Activated naive CD8-positive, alpha-beta T cell treated with anti-CD3 and anti-CD28 coated beads for 36 hours (primary cell): ENCODE data around the gene MEGF11. TPM values are rescaled to one million over a fixed set of nuclear protein-coding genes. Genes with fewer than 3 reads are reported as not detected.

ENCODE experiments used
- DNase-seq: peaks from one replicate; pipeline ENCODE4 v3.0.0; 2021
- H3K27ac Mint-ChIP-seq: one replicate; pipeline ENCODE4 v1.8.0; 2022; ENCODE audit warnings: mild to moderate bottlenecking, moderate library complexity, mixed read lengths
- H3K27me3 Mint-ChIP-seq: one replicate; pipeline ENCODE4 v1.8.0; 2022; ENCODE audit warnings: mild to moderate bottlenecking, mixed read lengths
- H3K36me3 Mint-ChIP-seq: one replicate; pipeline ENCODE4 v1.8.0; 2021; ENCODE audit warnings: mild to moderate bottlenecking, mixed read lengths
- H3K4me1 Mint-ChIP-seq: one replicate; pipeline ENCODE4 v1.8.0; 2021; ENCODE audit warnings: mixed read lengths
- H3K4me3 Mint-ChIP-seq: one replicate; pipeline ENCODE4 v1.8.0; 2022; ENCODE audit warnings: mild to moderate bottlenecking, moderate library complexity, mixed read lengths
- H3K9me3 Mint-ChIP-seq: one replicate; pipeline ENCODE4 v1.8.0; 2022; ENCODE audit warnings: mixed read lengths
- total RNA-seq, 2 experiments: library from RNA; stranded (reverse); gene quantifications; one replicate each; pipeline ENCODE4 v1.2.3, GENCODE V29; 2021

The MEGF11 gene
- total RNA-seq, 2 experiments from 2014 or later, result not detected

DNA sequence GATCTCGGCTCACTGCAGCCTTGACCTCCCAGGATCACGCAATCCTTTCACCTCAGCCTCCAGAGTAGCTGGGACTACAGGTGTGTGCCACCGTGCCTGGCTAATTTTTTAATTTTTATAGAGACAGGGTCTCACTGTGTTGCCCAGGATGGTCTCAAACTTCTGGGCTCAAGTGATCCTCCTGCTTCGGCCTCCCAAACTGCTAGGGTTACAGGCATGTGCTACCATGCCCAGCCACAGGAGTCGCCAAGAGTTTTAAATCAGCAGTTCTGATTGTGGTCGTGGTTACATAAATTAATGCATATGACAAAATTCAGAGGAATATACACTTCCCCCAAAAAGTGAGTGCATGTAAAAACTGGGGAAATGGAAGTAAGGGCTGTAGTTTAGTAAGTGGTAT is 32.9 kb downstream of the MEGF11 start:
- DNase-seq, result no peak
- H3K9me3 Mint-ChIP-seq, result no peaks in the 10 kb centered on the region
- no peak overlapping the region for H3K4me3 Mint-ChIP-seq
- H3K36me3 Mint-ChIP-seq, result no peaks in the 10 kb centered on the region
- H3K27ac Mint-ChIP-seq, result no peak overlapping the region
- H3K4me1 Mint-ChIP-seq, result no peaks in the 10 kb centered on the region
- peaks cover 4% of the 10 kb centered on the region for H3K27me3 Mint-ChIP-seq

DNA sequence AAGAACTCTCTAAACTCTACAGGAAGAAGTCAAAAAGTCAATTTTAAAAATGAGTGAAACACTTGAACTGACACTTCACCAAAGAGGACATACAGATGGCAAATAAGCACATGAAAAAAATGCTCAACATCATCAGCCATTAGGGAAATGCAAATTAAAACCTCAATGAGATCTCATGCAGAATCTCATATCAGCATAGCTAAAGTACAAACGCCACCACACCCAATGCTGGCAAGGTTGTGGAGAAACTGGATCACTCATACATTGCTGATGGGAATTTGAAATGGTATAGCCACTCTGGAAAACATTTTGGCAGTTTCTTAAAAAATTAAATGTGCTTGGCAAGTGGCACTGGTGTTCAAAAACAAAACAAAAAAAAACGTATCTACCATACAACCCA is 34.2 kb downstream of the MEGF11 start:
- Mint-ChIP-seq H3K4me1 (no peaks in the 10 kb centered on the region), H3K27me3 (peaks cover 4% of the 10 kb centered on the region), H3K27ac (no peak overlapping the region), H3K4me3 (no peak overlapping the region), H3K9me3 (no peaks in the 10 kb centered on the region), H3K36me3 (no peaks in the 10 kb centered on the region)
- no peak for DNase-seq

DNA sequence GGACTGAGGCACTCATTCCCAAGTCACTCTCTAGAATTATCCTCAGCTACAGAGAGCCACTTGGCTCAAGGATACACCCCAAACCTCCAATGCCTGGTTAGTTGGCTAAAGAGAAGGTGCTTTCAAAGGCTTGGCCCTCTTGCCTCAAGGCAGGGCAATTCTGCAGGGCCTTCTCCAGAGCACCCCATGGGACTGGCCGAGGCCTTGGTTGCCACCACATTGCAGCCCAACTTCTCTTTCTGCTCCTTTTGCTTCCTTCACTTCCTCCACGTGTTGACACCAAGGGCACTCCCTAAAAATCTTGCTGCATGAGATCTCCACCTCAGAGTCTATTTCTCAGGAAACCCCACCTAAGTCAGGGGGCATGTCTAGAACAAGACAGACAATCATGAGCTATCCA is 36.7 kb downstream of the MEGF11 start:
- no peak for DNase-seq
- Mint-ChIP-seq H3K9me3 (no peaks in the 10 kb centered on the region), H3K36me3 (no peaks in the 10 kb centered on the region), H3K4me3 (no peak overlapping the region), H3K27ac (no peak overlapping the region), H3K27me3 (peaks cover 4% of the 10 kb centered on the region), H3K4me1 (no peaks in the 10 kb centered on the region)

DNA sequence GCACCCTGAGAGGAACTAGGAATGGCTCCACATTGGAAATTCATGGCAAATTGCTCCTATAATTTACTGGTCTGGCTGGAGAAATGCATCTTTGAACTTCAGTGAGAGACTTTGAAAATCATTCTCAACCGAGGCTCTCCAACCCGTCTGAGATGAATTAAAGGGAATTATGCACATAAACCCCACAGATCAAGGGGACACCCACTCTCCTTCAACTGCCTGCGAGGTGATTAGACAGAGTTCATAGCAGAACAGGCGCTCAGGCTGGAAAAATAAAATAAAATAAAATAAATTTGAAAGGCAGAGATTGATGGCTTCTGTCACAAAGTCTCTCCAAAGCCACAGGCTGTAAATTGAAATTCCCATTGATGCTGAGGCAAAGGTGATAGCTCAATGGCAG is 37.7 kb downstream of the MEGF11 start:
- no peaks in the 10 kb centered on the region for H3K4me1 Mint-ChIP-seq
- H3K27ac Mint-ChIP-seq, result no peak overlapping the region
- H3K9me3 Mint-ChIP-seq, result no peaks in the 10 kb centered on the region
- DNase-seq, result no peak
- no peaks in the 10 kb centered on the region for H3K36me3 Mint-ChIP-seq
- H3K27me3 Mint-ChIP-seq, result no peaks in the 10 kb centered on the region
- no peak overlapping the region for H3K4me3 Mint-ChIP-seq

DNA sequence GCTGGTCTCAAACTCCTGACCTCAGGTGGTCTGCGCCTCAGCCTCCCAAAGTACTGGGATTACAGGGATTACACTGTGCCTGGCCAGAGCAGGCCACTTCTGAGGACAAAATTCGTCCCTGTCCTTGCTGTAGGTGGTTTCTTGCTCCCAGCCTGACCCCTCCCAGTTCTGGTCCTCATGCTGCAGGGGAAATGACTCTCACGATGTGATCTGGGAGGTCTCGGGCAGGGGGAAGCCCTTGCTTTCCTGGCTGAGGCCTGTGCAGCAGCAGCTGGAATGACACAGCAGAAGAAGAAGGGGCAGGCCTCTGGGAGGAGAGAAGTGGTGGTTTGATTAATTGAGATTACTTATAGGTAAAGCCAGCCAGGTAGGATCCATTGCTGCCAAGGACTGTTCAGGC is 39.3 kb downstream of the MEGF11 start:
- Mint-ChIP-seq H3K27me3 (no peaks in the 10 kb centered on the region), H3K4me3 (no peak overlapping the region), H3K36me3 (no peaks in the 10 kb centered on the region), H3K9me3 (no peaks in the 10 kb centered on the region), H3K27ac (no peak overlapping the region), H3K4me1 (no peaks in the 10 kb centered on the region)
- no peak for DNase-seq

DNA sequence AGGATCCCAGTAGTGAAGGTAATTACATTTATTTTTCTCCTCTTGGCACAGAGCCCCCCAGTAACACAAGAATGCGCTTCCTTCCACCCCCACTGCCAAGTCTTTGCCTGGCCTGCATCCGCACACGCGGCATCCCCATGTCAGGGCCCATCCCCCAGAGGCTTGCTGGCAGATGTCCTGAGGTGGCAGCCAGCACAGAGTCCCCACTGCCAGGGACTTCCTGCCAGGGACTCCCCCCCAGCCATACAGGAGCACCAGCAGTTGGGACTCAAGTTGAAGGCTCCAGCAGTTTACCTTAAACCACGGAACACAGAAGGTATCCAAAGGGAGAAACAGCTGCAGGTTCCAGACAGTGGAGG is 41.0 kb downstream of the MEGF11 start:
- H3K4me1 Mint-ChIP-seq, result no peaks in the 10 kb centered on the region
- no peak for DNase-seq
- no peaks in the 10 kb centered on the region for H3K36me3 Mint-ChIP-seq
- no peaks in the 10 kb centered on the region for H3K27me3 Mint-ChIP-seq
- no peaks in the 10 kb centered on the region for H3K9me3 Mint-ChIP-seq
- H3K27ac Mint-ChIP-seq, result no peak overlapping the region
- no peak overlapping the region for H3K4me3 Mint-ChIP-seq

DNA sequence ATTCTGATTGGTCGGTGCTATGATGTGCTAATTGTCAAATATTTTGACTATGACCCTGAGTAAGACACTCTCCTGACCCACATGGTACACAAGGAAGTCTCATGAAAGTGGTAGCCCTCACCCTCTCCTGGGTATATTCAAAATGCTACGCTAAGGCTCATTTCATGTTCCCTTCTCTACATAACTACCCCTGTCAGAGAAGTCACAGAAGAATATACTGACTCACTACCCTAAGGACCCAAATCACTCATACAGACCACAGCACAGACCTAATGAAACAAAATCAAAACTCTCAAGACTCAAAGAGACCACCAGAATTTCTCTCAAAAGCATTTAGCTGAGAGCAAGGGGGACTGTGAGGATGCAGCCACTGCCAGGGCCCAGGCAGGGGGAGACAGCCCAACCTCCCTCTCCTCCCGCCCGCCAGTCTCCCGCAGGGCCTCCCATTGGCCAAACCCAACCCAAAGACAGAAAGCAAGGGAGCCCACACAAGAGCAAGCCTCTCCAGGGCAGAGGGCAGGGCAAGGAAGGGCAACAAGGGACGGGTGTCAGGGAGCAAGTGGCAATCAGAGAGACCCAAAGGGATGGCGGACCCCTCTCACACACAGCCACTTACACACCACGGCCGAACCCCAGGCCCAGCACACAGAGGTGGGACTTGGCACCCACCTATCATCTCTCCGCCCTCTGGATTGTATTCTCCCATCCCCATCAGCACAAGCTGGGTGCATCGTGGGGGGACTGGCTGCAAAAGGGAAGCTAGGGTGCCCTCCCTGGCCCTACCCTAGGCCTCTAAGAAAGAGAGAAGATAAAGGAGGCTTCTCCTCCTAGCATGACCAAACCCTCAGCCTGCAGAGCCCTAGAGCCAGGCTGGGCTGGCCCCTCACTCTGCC is 41.6 kb downstream of the MEGF11 start:
- H3K27me3 Mint-ChIP-seq, result no peaks in the 10 kb centered on the region
- no peak overlapping the region for H3K4me3 Mint-ChIP-seq
- H3K36me3 Mint-ChIP-seq, result no peaks in the 10 kb centered on the region
- no peaks in the 10 kb centered on the region for H3K4me1 Mint-ChIP-seq
- H3K9me3 Mint-ChIP-seq, result peaks cover 3% of the 10 kb centered on the region
- H3K27ac Mint-ChIP-seq, result no peak overlapping the region
- DNase-seq, result no peak

DNA sequence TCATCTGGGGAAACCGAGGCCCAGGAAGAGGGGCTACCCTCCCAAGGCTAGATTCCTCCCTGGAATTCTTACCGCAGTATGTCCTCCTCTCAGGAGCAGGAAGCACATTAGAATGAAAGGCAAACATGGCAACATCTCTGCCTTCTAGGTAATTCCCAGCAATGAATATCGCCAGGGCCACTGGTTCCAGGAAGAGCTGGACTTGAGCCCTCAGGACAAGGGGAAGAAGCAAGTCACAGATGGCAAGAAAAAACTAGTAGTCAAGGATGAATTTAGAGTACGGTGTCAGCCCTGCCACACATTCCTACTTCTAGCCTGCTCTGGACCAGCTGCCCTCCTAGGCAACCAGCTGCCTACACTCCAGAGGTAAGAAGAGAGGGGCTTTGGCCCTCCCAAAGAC is 42.9 kb downstream of the MEGF11 start:
- no peak overlapping the region for H3K27ac Mint-ChIP-seq
- H3K4me3 Mint-ChIP-seq, result no peak overlapping the region
- peaks cover 6% of the 10 kb centered on the region for H3K9me3 Mint-ChIP-seq
- no peaks in the 10 kb centered on the region for H3K36me3 Mint-ChIP-seq
- no peak for DNase-seq
- no peaks in the 10 kb centered on the region for H3K4me1 Mint-ChIP-seq
- no peaks in the 10 kb centered on the region for H3K27me3 Mint-ChIP-seq

DNA sequence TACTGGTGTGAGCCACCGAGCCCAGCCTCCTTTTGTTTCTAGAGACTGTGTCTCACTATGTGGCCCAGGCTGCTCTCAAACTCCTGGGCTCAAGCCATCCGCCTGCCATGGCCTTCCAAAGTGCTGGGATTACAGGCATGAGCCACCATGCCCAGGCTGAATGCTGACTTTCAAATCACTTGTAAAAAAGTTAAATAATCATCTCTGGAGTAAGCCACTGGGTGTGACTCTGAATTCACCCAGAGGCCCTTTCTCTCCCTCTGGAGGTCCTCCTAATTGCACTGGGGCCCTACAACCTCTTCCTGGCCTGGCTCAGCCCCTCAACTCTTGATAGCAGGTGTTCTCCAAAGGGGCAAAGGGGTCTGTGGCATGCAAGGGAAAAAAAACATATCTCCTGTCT is 54.8 kb downstream of the MEGF11 start:
- Mint-ChIP-seq H3K27me3 (peaks cover 3% of the 10 kb centered on the region), H3K27ac (no peak overlapping the region), H3K4me1 (peaks cover 3% of the 10 kb centered on the region), H3K36me3 (no peaks in the 10 kb centered on the region), H3K9me3 (no peaks in the 10 kb centered on the region), H3K4me3 (no peak overlapping the region)
- no peak for DNase-seq

DNA sequence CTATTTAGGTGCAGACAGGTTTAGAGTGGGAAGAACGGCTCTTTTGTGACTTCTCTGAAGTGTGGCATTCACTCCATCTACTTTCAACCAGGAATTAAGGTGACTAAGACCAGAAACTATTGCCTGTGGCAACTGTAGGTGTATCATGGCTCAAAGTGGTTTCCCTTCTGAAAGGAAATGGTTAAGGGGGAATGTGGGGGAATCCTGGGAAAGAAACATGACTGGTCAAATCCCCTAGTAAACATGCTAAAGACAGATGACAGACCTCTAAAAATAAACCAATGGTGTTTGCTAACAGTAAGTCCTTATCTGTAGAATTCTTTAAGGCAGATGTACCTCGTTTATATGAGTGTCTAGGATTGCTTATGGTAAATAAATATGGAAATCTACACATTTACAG is 56.9 kb downstream of the MEGF11 start:
- Mint-ChIP-seq H3K4me3 (no peak overlapping the region), H3K27ac (no peak overlapping the region), H3K36me3 (no peaks in the 10 kb centered on the region), H3K27me3 (peaks cover 4% of the 10 kb centered on the region), H3K9me3 (no peaks in the 10 kb centered on the region), H3K4me1 (peaks cover 3% of the 10 kb centered on the region)
- DNase-seq, result no peak

DNA sequence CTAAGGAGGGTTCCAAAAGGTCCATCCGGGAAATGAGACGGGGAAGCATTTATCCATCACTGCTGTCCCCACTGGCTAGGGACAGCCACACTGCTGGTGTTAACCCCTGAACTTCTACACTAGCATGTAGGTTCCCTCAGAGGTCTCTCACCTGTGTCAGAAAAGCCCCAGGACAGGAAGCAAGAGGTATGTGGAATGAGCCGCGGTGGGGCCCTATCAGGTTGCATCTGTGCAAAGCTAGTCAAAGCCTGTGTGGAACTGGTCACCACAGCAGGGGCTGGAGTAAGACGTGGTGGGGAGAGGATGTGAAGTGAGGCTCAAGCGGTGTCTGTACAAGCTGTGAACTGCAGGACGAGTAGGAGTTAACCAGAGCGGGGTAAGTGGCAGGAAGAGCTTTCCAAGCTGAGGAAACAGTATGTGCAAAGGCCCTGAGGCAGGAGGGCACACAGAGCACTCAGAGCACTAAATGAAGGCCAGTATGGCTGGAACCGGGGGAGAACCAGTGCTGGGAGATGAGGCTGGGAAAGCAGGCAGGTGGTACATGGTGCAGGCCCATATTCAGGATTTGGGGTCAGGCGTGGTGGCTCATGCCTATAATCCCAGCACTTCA is 57.8 kb downstream of the MEGF11 start:
- DNase-seq, result no peak
- H3K27ac Mint-ChIP-seq, result no peak overlapping the region
- peaks cover 3% of the 10 kb centered on the region for H3K4me1 Mint-ChIP-seq
- peaks cover 7% of the 10 kb centered on the region for H3K27me3 Mint-ChIP-seq
- no peak overlapping the region for H3K4me3 Mint-ChIP-seq
- H3K9me3 Mint-ChIP-seq, result no peaks in the 10 kb centered on the region
- H3K36me3 Mint-ChIP-seq, result no peaks in the 10 kb centered on the region

DNA sequence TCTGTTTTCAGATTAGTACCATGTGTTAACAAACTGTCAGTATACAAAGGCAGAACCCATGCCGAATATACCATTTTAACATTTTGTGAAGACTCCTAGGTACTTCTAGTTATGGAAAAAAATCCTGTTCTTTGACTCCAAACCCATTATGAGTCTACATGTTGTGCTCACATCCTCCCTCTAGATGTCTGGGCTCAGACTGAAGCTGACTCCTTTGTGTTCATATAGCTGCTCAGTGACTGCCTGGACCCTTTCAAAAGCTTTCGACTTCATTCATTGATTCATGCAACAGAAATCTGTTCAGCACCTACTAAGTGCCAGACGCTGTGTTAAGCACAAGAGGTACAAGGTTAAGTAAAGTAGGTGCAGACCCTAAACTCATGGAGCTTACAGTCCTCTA is 60.5 kb downstream of the MEGF11 start:
- DNase-seq, result no peak
- no peaks in the 10 kb centered on the region for H3K9me3 Mint-ChIP-seq
- H3K27ac Mint-ChIP-seq, result no peak overlapping the region
- H3K27me3 Mint-ChIP-seq, result peaks cover 5% of the 10 kb centered on the region
- H3K4me1 Mint-ChIP-seq, result peaks cover 3% of the 10 kb centered on the region
- no peaks in the 10 kb centered on the region for H3K36me3 Mint-ChIP-seq
- H3K4me3 Mint-ChIP-seq, result no peak overlapping the region

DNA sequence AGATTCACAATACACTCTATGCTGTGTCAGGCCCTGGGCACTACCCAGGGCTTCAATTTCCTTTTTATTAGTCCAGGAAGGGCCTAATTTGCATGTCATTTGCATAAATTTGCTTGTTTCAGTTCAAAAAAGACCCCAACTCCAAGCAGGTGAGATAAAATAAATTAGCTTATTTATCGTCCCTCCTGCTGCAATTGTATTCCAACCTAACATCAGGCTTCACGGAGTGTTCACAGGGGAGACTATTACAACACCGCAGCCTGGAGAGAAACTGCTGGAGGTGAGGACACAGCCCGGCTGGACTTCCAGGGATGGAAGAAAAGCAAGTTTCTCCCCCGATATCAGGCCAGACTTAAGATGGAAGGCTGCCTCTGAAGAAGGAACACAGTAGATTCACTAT is 62.8 kb downstream of the MEGF11 start:
- H3K27ac Mint-ChIP-seq, result no peak overlapping the region
- H3K4me1 Mint-ChIP-seq, result no peaks in the 10 kb centered on the region
- peaks cover 5% of the 10 kb centered on the region for H3K27me3 Mint-ChIP-seq
- no peaks in the 10 kb centered on the region for H3K36me3 Mint-ChIP-seq
- no peak overlapping the region for H3K4me3 Mint-ChIP-seq
- H3K9me3 Mint-ChIP-seq, result no peaks in the 10 kb centered on the region
- DNase-seq, result no peak

DNA sequence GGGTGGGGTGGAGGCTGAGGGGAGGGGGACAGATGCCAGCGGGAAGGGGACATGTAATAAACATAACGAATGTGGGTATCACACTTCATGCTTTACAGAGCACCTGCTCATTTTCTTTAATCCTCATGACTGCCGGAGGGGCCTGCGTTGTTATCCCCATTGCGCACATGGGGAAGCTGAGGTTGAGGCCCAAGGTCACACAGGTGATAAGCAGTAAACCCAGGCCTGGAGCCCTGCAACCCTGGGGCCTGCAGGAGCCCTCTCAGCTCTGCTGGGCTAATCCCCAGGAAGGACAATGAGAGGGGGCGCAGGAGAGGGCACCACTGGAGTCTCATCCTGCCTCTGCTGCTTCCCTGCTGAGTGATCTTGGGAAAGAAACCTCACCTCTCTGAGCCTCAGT is 64.3 kb downstream of the MEGF11 start:
- H3K9me3 Mint-ChIP-seq, result no peaks in the 10 kb centered on the region
- no peaks in the 10 kb centered on the region for H3K36me3 Mint-ChIP-seq
- H3K27ac Mint-ChIP-seq, result no peak overlapping the region
- H3K27me3 Mint-ChIP-seq, result peaks cover 18% of the 10 kb centered on the region
- no peak for DNase-seq
- H3K4me3 Mint-ChIP-seq, result no peak overlapping the region
- H3K4me1 Mint-ChIP-seq, result no peaks in the 10 kb centered on the region

DNA sequence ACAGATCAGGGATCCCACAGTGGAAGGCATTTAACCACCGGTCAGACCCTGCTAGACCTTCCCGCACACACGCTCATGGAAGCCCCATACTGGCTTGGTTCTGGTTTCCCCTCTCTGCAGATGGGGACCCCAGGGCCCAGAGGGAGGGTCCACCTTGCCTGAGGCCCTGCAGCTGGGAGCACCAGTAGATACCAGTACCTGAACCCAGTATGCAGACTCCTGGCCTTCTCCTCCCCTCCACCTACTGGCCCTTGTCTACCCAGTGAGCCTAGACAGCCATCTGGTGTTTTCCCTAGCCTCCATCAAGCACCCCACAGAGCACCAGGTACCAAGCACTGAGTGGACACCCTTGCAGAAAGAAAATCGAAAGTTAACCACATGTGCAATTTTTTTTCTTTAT is 65.1 kb downstream of the MEGF11 start:
- H3K4me1 Mint-ChIP-seq, result no peaks in the 10 kb centered on the region
- no peaks in the 10 kb centered on the region for H3K9me3 Mint-ChIP-seq
- no peak overlapping the region for H3K27ac Mint-ChIP-seq
- DNase-seq, result no peak
- H3K27me3 Mint-ChIP-seq, result peaks cover 24% of the 10 kb centered on the region
- no peaks in the 10 kb centered on the region for H3K36me3 Mint-ChIP-seq
- H3K4me3 Mint-ChIP-seq, result no peak overlapping the region

DNA sequence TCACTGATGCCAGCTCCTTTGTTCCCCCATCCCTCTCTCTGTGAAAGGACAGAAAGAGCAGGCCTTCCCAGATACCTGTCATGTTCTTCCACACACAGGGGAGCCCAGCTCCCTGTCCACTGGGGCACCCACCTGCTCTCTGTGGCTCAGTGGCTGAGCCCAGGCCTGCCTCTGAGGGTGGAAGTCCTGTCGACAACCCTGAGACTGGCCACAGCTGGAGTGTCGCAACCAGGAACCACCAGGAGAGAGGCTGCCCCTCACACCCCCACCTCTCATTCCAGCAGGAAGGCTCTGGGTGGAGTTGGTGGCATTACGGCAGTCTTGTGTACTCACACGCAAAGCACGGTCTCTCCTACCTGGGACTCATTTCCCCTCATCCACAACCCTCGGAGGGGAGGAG is 66.3 kb downstream of the MEGF11 start:
- H3K27me3 Mint-ChIP-seq, result peaks cover 34% of the 10 kb centered on the region
- no peaks in the 10 kb centered on the region for H3K36me3 Mint-ChIP-seq
- H3K9me3 Mint-ChIP-seq, result no peaks in the 10 kb centered on the region
- no peak overlapping the region for H3K4me3 Mint-ChIP-seq
- H3K4me1 Mint-ChIP-seq, result no peaks in the 10 kb centered on the region
- H3K27ac Mint-ChIP-seq, result no peak overlapping the region
- no peak for DNase-seq
